IMR-90 (cell line): ENCODE results near the gene PTCHD4. TPM values are rescaled to one million over a fixed set of nuclear protein-coding genes. Genes with fewer than 3 reads are reported as not detected.

Experiments used
- ATAC-seq: fragments of 200-7000 bp; cut with Tn5 transposase; 2 replicates; pipeline ENCODE4 v1.9.1; 2020; ENCODE audit warnings: low read depth, mild to moderate bottlenecking, moderate library complexity
- BruUV-seq: library from RNA; stranded (reverse); fragments of 400-500 nt; replicated peaks from 2 replicates; lab custom pipeline; 2021; lab: Mats Ljungman, UMichigan
- CTCF ChIA-PET: fragments of 300-600 bp; formaldehyde crosslinking; extraction: SDS; loops from one replicate; lab custom pipeline; 2021; ENCODE audit warnings: antibody characterized with exemption; lab: Yijun Ruan, JAX
- POLR2A ChIA-PET: fragments of 300-600 bp; sonication (Branson Sonifier 250); formaldehyde crosslinking; loops from one replicate; lab custom pipeline; 2022; ENCODE audit warnings: antibody characterized with exemption; ENCODE audit not compliant: unreplicated experiment; lab: Charles Lee
- DNase-seq: peaks from one replicate; pipeline ENCODE4 v3.0.0; 2013
- H2AFZ ChIP-seq: replicated peaks from 2 replicates; pipeline ENCODE3; 2013; ENCODE audit warnings: low read length, mild to moderate bottlenecking; ENCODE audit not compliant: poor library complexity
- H2AK5ac ChIP-seq: 2 replicates; pipeline ENCODE4 v1.6.1; 2013; ENCODE audit warnings: low read depth, low read length, inconsistent platforms
- H2AK9ac ChIP-seq: replicated peaks from 2 replicates; pipeline ENCODE3; 2013; ENCODE audit warnings: mild to moderate bottlenecking, low read depth, low read length, moderate library complexity; ENCODE audit not compliant: poor library complexity
- H2BK120ac ChIP-seq: 2 replicates; pipeline ENCODE4 v1.6.1; 2013; ENCODE audit warnings: low read depth, low read length, inconsistent platforms
- H2BK15ac ChIP-seq: 3 replicates; pipeline ENCODE4 v1.6.1; 2013; ENCODE audit warnings: low read depth, low read length, inconsistent platforms
- H2BK20ac ChIP-seq: 2 replicates; pipeline ENCODE4 v1.6.1; 2013; ENCODE audit warnings: low read depth, mild to moderate bottlenecking, inconsistent platforms, low read length, moderate library complexity
- H2BK5ac ChIP-seq: 2 replicates; pipeline ENCODE4 v1.6.1; 2013; ENCODE audit warnings: mild to moderate bottlenecking, low read depth, low read length, inconsistent platforms; ENCODE audit not compliant: poor library complexity, severe bottlenecking
- H3K14ac ChIP-seq: replicated peaks from 2 replicates; pipeline ENCODE4 v1.6.1; 2013; ENCODE audit warnings: low read depth, low read length, inconsistent platforms
- H3K18ac ChIP-seq: 2 replicates; pipeline ENCODE4 v1.6.1; 2013; ENCODE audit warnings: low read depth, low read length, control low read depth
- H3K23ac ChIP-seq: 2 replicates; pipeline ENCODE4 v1.6.1; 2013; ENCODE audit warnings: low read depth, low read length, inconsistent platforms
- H3K27ac ChIP-seq: 2 replicates; pipeline ENCODE4 v1.5.1; 2013; ENCODE audit warnings: mild to moderate bottlenecking, control low read depth, low read length; ENCODE audit not compliant: insufficient read depth
- H3K27me3 ChIP-seq: 2 replicates; pipeline ENCODE4 v1.6.1; 2013; ENCODE audit warnings: low read length; ENCODE audit not compliant: control insufficient read depth, insufficient read depth
- H3K36me3 ChIP-seq: 2 replicates; pipeline ENCODE4 v1.6.1; 2013; ENCODE audit warnings: low read length, mixed read lengths; ENCODE audit not compliant: control insufficient read depth, insufficient read depth
- H3K4ac ChIP-seq: 2 replicates; pipeline ENCODE4 v1.6.1; 2013; ENCODE audit warnings: low read depth, low read length, inconsistent platforms
- H3K4me1 ChIP-seq: 2 replicates; pipeline ENCODE4 v1.6.1; 2013; ENCODE audit warnings: low read length, mixed read lengths; ENCODE audit not compliant: control insufficient read depth, insufficient read depth
- H3K4me2 ChIP-seq: 2 replicates; pipeline ENCODE4 v1.6.1; 2013; ENCODE audit warnings: low read depth, mild to moderate bottlenecking, control low read depth, low read length, moderate library complexity
- H3K4me3 ChIP-seq: 2 replicates; pipeline ENCODE4 v1.5.1; 2013; ENCODE audit warnings: low read depth, mild to moderate bottlenecking, control low read depth, low read length, moderate library complexity; ENCODE audit not compliant: insufficient read depth
- H3K56ac ChIP-seq: 2 replicates; pipeline ENCODE4 v1.6.1; 2013; ENCODE audit warnings: low read length, inconsistent platforms; ENCODE audit not compliant: insufficient read depth; ENCODE audit errors: extremely low read depth
- H3K79me1 ChIP-seq, 2 experiments: 2 replicates each; pipeline ENCODE4 v1.6.1; 2013; ENCODE audit warnings: low read length in 2 of 2, inconsistent platforms in 1 of 2, low read depth in 1 of 2
- H3K9ac ChIP-seq: 2 replicates; pipeline ENCODE4 v1.6.1; 2013; ENCODE audit warnings: low read depth, low read length, control low read depth
- H3K9me1 ChIP-seq: 2 replicates; pipeline ENCODE4 v1.6.1; 2013; ENCODE audit warnings: low read length, inconsistent platforms; ENCODE audit not compliant: insufficient read depth
- H3K9me3 ChIP-seq: 2 replicates; pipeline ENCODE4 v1.6.1; 2013; ENCODE audit warnings: low read length; ENCODE audit not compliant: control insufficient read depth, insufficient read depth
- H4K20me1 ChIP-seq: 2 replicates; pipeline ENCODE4 v1.6.1; 2013; ENCODE audit warnings: low read length, inconsistent platforms; ENCODE audit not compliant: insufficient read depth
- H4K5ac ChIP-seq: 2 replicates; pipeline ENCODE4 v1.6.1; 2013; ENCODE audit warnings: mild to moderate bottlenecking, low read depth, low read length, control low read depth
- H4K8ac ChIP-seq, 2 experiments: 2 replicates each; pipeline ENCODE4 v1.6.1; 2013; ENCODE audit warnings: low read depth in 2 of 2, low read length in 2 of 2, control low read depth in 1 of 2, inconsistent platforms in 1 of 2
- H4K91ac ChIP-seq: 2 replicates; pipeline ENCODE4 v1.6.1; 2013; ENCODE audit warnings: low read depth, low read length, inconsistent platforms; ENCODE audit not compliant: insufficient read depth
- CEBPB ChIP-seq: IDR thresholded peaks from 2 replicates; pipeline ENCODE4 v1.6.1; 2012; ENCODE audit warnings: low read depth, low read length, improper control_type of control experiment
- CTCF ChIP-seq: conservative IDR thresholded peaks from 2 replicates; pipeline ENCODE4 v1.5.1; 2012; ENCODE audit warnings: mild to moderate bottlenecking, low read depth, low read length, improper control_type of control experiment
- ELK1 ChIP-seq: fragments of 150-350 bp; IDR thresholded peaks from 2 replicates; pipeline ENCODE4 v1.6.1; 2016; ENCODE audit warnings: low read depth, mild to moderate bottlenecking, low read length, moderate library complexity, borderline replicate concordance
- FOS ChIP-seq: fragments of 150-350 bp; IDR thresholded peaks from 2 replicates; pipeline ENCODE4 v1.6.1; 2016; ENCODE audit warnings: low read depth, low read length
- MAFK ChIP-seq: IDR thresholded peaks from 2 replicates; pipeline ENCODE4 v1.6.1; 2012; ENCODE audit warnings: low read depth, low read length, improper control_type of control experiment
- MXI1 ChIP-seq: IDR thresholded peaks from 2 replicates; pipeline ENCODE4 v1.6.1; 2012; ENCODE audit warnings: low read depth, mild to moderate bottlenecking, low read length, moderate library complexity, borderline replicate concordance
- NFE2L2 ChIP-seq: fragments of 150-350 bp; IDR thresholded peaks from 2 replicates; pipeline ENCODE4 v1.6.1; 2016; ENCODE audit warnings: low read depth, mild to moderate bottlenecking, low read length
- POLR2A ChIP-seq: IDR thresholded peaks from 2 replicates; pipeline ENCODE4 v1.6.1; 2012; ENCODE audit warnings: mild to moderate bottlenecking, low read depth, low read length
- RAD21 ChIP-seq: IDR thresholded peaks from 2 replicates; pipeline ENCODE4 v1.6.1; 2012; ENCODE audit warnings: low read length, improper control_type of control experiment
- RCOR1 ChIP-seq: IDR thresholded peaks from 2 replicates; pipeline ENCODE4 v1.6.1; 2012; ENCODE audit warnings: mild to moderate bottlenecking, low read length, improper control_type of control experiment; ENCODE audit not compliant: insufficient replicate concordance
- SMC3 ChIP-seq: fragments of 150-350 bp; IDR thresholded peaks from 2 replicates; pipeline ENCODE4 v1.6.1; 2016; ENCODE audit warnings: low read depth, mild to moderate bottlenecking, antibody characterized with exemption, low read length, moderate library complexity
- WGBS, 2 experiments: methylation state at CpG; one replicate each; pipeline versions ENCODE4 v1.1.5 to v1.1.7; 2013; ENCODE audit warnings: missing lambda C conversion rate in 2 of 2; ENCODE audit not compliant: insufficient read length in 1 of 2; ENCODE audit errors: extremely low coverage in 2 of 2; 5-methylcytosine and 5-hydroxymethylcytosine counted together
- dilution Hi-C: fragments of 300-500 bp; cut with HindIII; formaldehyde crosslinking; loops from one replicate; pipeline ENCODE4 v1.14.3; 2018; ENCODE audit warnings: low sequenced_read_pairs; ENCODE audit not compliant: unreplicated experiment
- in situ Hi-C: fragments of 300-500 bp; cut with MboI; formaldehyde crosslinking; loops from 3 replicates; pipeline ENCODE4 v1.14.3; 2019; ENCODE audit warnings: low sequenced_read_pairs, inconsistent platforms, mixed read lengths
- intact Hi-C: fragments of 100-400 bp; cut with micrococcal nuclease; formaldehyde crosslinking; loops from 2 replicates; pipeline ENCODE4 v1.10.0; 2022
- polyA plus RNA-seq, 3 experiments: library from polyadenylated mRNA; depleted of rRNA; stranded (reverse); fragments of >200 nt; gene quantifications; 2 replicates each; pipeline ENCODE4 v1.2.3, GENCODE V29; 2012; ENCODE audit warnings: low replicate concordance in 1 of 3
- total RNA-seq: library from RNA; depleted of rRNA; stranded (reverse); fragments of >200 nt; gene quantifications from 2 replicates; pipeline ENCODE4 v1.2.3, GENCODE V29; 2012

The PTCHD4 gene
- total and polyA plus RNA-seq, 2 of the 4 experiments (the other 2 are of a cell fraction), result 0.53 to 0.72 TPM

GRCh38 chr6:48116699-48117645 is 6.0 kb upstream of the PTCHD4 start:
- no peaks in the 10 kb centered on the region for H3K27me3 ChIP-seq
- intact Hi-C loops, result no loop called here
- no peak overlapping the region for H3K18ac ChIP-seq
- no peak overlapping the region for H3K9ac ChIP-seq
- DNase-seq (no peak), ATAC-seq (no peak)
- no peak overlapping the region for H3K4me2 ChIP-seq
- no TSS peak for BruUV-seq
- no peak overlapping the region for H2AFZ ChIP-seq
- H3K27ac ChIP-seq, result no peak overlapping the region
- H2AK5ac ChIP-seq, result no peak overlapping the region
- no peaks in the 10 kb centered on the region for H3K36me3 ChIP-seq
- dilution Hi-C loops, result no loop called here
- no peaks in the 10 kb centered on the region for H3K4me1 ChIP-seq
- H2BK120ac ChIP-seq, result no peak overlapping the region
- no peak overlapping the region for H4K91ac ChIP-seq
- no peak overlapping the region for H2BK15ac ChIP-seq
- H3K56ac ChIP-seq, result no peak overlapping the region
- H3K23ac ChIP-seq, result no peak overlapping the region
- TF ChIP-seq FOS, result no peak
- no peak for TF ChIP-seq CEBPB
- no peak for TF ChIP-seq CTCF
- no peak for TF ChIP-seq SMC3
- no peak for TF ChIP-seq ELK1
- no peak for TF ChIP-seq RAD21
- no peak for TF ChIP-seq RCOR1
- no peak for TF ChIP-seq MXI1
- no peak for TF ChIP-seq NFE2L2
- no peak for TF ChIP-seq MAFK
- no peak for TF ChIP-seq POLR2A
- in situ Hi-C loops, result no loop called here
- H4K8ac ChIP-seq, result no peak overlapping the region
- no peak overlapping the region for H2BK20ac ChIP-seq
- CTCF ChIA-PET, result interaction anchor here (0.6 kb wide), 1 partner anchor 1301 kb away, joined by 3 read pairs; no protein-coding TSS in a partner anchor
- H4K5ac ChIP-seq, result no peak overlapping the region
- H3K4me3 ChIP-seq, result no peak overlapping the region
- POLR2A ChIA-PET, result no interaction called here
- H4K20me1 ChIP-seq, result no peaks in the 10 kb centered on the region
- no peak overlapping the region for H3K14ac ChIP-seq
- no peaks in the 10 kb centered on the region for H3K9me3 ChIP-seq
- H2AK9ac ChIP-seq, result no peak overlapping the region
- H3K4ac ChIP-seq, result no peak overlapping the region
- no peaks in the 10 kb centered on the region for H3K79me1 ChIP-seq
- 60% methylated on average over 1 of the region's 3 CpGs; no CpG with 5 or more reads in 1 of the 2 experiments for WGBS, 2 experiments
- no peak overlapping the region for H2BK5ac ChIP-seq
- H3K9me1 ChIP-seq, result no peaks in the 10 kb centered on the region
